Effector CD8-positive, alpha-beta T cell (primary cell): ENCODE measurements around the gene BST2.

Experiments
- DNase-seq: peaks from one replicate; lab custom pipeline; 2025; lab: John Stamatoyannopoulos, UW
- total RNA-seq, 4 experiments: gene quantifications; one replicate each; lab custom pipeline; 2026; lab: John Stamatoyannopoulos, UW

BST2 gene
- total RNA-seq: 23.2 to 37.7 (median 35.5) reads per million in 4 experiments

GRCh38 chr19:17405250-17406045 is at the start of gene BST2:
Gene BST2, minus strand, starts transcription at chr19:17405630. Its CDS starts 55 bp downstream, at chr19:17405575.
- peak; percentile 37 for DNase-seq

- DNase-seq: no peak
Observed at GRCh38 chr19:17454576-17455071, 49.2 kb upstream of the BST2 start.

GRCh38 chr19:17451820-17452219 is 46.4 kb upstream of the BST2 start:
- DNase-seq: no peak

GRCh38 chr19:17450264-17451075 is 45.0 kb upstream of the BST2 start:
- no peak for DNase-seq

- DNase-seq: peak; percentile 49
Observed at GRCh38 chr19:17448131-17448967, 42.9 kb upstream of the BST2 start, which contains the start of gene TMEM221. Gene TMEM221, minus strand, starts transcription at chr19:17448668. Its CDS starts 206 bp downstream, at chr19:17448462.

GRCh38 chr19:17447704-17448130 is 42.3 kb upstream of the BST2 start:
- DNase-seq: no peak

GRCh38 chr19:17445526-17446165 is 40.2 kb upstream of the BST2 start:
- DNase-seq: no peak

- no peak for DNase-seq
Observed at GRCh38 chr19:17441241-17442021, 36.0 kb upstream of the BST2 start.

GRCh38 chr19:17436874-17437267 is 31.4 kb upstream of the BST2 start:
- no peak for DNase-seq

GRCh38 chr19:17436094-17436873 is 30.9 kb upstream of the BST2 start:
- DNase-seq: no peak

- DNase-seq: no peak
Observed at GRCh38 chr19:17435218-17435617, 29.8 kb upstream of the BST2 start.

GRCh38 chr19:17431417-17431816 is 26.0 kb upstream of the BST2 start:
- no peak for DNase-seq

- DNase-seq: no peak
Observed at GRCh38 chr19:17429641-17430113, 24.2 kb upstream of the BST2 start.

GRCh38 chr19:17424743-17425365 is 19.4 kb upstream of the BST2 start:
- DNase-seq: peak; percentile 25

- no peak for DNase-seq
Observed at GRCh38 chr19:17423429-17424208, 18.2 kb upstream of the BST2 start.

GRCh38 chr19:17421942-17422341 is 16.5 kb upstream of the BST2 start:
- no peak for DNase-seq

- DNase-seq: no peak
Observed at GRCh38 chr19:17420475-17420924, 15.1 kb upstream of the BST2 start.
